HG03103 (cell line): ENCODE results near the gene HIVEP3.

ENCODE experiments used
- ATAC-seq: cut with Tn5 transposase; IDR thresholded peaks from one replicate; pipeline ENCODE4 v1.9.1; 2021; ENCODE audit warnings: low read depth; ENCODE audit not compliant: unreplicated experiment

Gene HIVEP3

DNA sequence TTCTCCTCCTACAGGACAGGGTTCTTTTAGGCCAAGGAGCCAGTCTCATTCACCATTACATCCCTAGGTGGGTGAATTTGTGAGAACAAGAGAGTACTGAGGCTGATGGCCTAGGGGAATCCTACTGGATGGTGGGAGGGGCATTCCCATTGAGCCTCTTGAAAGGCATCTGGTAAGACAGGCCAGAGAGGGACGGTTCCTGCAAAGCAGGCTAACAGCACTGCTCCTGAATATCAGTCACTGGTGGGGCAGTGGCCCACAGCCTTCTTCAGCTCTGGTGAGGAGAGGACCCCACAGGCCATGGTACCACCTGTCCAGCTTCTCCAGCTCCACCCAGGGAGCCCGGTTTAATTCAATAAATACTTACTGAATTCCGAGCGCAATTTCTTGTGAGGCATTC is 308.4 kb downstream of the HIVEP3 start:
- no peak for ATAC-seq

DNA sequence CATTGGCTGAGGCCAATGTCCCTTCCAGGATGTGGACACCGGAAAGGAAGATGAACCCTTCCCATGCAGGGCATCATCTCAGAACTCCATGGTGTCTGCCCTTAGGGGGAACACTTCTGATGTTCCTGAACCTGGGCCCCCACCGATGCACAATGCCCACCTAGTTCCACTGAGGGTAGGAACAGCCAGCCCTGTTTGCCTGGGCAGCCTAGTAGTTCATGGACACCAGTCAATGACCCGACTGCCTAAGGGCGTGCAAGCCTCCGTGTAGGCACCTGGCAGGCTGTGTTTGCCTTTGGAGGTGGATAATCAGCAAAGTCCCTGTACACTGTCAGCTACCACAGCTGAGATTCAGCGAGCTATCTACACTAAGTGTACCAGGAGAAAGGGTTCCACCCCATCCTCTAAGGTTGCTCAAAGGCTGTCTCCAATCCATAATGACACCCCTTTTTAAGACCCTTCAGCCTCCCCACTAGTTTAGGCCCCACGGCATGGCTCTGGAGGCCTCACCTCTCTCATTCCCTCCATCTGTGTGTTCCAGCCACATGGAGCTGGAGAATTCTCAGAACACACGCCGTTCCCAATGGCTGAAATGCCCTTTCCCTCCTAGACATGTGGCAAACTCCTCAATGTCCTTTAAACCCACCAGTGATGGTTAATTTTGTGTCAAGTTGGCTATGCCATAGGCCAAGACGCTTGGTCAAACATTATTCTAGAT is 309.4 kb downstream of the HIVEP3 start:
- no peak for ATAC-seq

DNA sequence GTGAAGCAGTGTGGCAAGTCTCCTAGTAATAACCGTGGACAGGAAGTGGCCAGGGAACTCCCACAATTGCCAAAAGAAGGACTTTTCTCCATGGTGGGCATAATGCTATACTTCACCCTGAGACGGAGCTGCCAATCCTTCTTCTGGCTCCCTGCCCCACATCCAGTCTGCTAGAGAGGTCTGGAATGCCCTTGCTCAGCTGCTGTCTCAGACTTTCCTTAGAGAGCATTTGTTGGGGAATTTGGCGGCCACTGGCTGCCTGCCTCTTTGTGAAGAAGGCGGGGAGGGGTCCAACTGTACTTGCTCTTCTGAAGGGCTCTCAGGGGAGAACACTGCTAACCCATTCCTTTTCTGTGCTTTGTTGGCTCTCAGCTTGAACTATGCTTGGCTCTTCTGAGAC is 310.5 kb downstream of the HIVEP3 start:
- ATAC-seq, result no peak

DNA sequence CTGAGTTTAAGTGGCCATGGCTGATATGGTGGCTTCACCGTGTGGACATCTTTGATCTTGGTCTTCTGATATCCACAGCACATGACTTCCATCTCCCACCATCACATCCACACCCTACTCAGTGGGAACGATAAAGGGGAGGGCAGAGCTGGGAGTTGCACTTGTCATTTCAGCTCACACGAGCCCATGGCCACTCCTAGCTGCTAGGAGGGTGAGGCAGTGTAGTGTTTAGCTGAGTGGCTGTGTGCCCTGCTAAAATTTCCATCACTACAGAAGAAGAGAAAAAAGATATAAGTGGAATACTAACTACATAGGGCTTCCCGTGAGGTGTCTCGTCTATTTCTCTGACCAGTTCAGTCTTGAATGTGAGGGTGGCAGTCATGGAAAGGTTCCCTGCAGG is 310.9 kb downstream of the HIVEP3 start:
- no peak for ATAC-seq

DNA sequence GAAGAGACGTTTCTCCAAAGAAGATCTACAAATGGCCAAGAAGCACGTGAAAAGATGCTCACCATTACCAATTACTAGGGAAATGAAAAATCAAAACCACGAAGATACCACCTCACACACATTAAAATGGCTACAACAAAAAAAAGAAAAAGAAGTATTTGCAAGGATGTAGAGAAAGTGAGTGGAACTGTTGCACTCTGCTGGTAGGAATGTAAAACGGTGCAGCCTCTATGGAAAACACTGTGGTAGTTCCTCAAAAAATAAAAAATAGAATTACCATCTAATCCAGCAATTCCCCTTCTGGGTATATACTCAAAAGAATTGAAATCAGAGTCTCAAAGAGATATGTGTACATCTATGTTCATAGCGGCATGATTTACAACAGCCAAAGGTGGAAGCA is 318.8 kb downstream of the HIVEP3 start:
- ATAC-seq, result no peak

DNA sequence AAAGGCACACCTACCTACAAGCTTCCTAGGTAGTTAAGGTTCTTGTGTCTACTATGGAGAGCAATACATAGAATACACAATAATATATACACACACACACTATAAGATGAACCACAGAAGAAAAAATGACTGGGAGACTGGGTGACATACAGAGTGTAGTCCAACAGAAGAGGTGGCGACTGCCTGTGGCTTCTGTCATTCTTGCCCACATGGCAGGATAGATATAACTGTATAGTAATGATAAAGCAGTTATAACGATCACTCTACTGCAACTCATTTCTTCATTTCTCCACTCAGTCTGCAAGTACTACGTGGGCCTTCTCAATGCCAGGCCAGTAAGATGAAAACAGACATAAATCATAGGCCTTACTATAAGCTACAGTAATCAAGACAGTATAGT is 320.4 kb downstream of the HIVEP3 start:
- no peak for ATAC-seq

DNA sequence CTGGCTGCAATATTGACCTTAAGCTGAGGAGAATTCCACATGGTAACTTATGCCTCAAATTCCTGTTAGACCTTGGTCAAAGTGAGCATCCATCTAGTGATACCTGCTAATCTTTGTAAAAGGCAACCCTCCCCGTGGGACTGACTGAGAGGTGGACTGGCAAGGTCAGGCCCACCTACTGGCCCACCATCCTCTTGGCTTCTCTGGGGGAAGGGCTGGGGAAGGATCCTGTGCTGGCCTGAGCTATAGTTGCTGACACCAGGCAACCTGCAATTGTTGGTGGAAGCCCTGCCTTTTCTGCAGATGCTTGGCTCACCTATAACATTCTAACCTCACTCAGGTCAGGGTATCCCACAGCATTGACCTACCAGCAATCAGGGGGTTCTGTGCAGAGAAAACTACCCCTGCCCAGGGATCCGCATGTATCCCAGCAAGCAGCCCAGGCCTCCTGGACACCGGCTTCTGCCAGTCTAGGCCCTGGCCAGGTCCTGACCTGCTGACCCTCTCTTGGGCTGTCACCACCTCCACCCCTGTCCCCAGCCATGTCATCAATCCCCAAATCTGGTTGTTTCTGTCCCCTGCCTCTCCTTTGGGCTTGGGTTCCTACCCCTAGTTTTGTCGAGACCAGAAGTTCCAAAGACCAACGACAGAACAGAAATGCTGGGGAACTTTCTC is 326.1 kb downstream of the HIVEP3 start:
- no peak for ATAC-seq

DNA sequence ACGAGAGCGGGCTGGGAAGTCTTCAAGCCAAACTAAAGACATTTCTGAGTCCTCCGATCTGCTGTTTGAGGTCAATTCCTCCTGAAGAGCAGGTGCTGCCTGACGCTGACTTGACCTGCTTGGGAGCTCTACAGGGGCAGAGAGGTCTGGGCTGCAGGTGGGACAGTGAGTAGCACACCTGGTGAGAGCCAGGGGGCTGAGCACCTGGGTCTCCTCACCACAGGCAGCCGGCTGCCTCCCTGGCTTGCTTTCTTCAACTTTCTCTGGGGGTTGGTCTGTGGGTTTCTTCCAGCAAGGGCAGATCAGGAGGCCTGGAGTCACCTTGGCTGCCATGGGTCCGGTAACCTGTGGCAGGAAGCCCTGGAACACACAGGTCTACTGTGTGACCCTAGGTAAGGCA is 326.8 kb downstream of the HIVEP3 start:
- ATAC-seq, result no peak

DNA sequence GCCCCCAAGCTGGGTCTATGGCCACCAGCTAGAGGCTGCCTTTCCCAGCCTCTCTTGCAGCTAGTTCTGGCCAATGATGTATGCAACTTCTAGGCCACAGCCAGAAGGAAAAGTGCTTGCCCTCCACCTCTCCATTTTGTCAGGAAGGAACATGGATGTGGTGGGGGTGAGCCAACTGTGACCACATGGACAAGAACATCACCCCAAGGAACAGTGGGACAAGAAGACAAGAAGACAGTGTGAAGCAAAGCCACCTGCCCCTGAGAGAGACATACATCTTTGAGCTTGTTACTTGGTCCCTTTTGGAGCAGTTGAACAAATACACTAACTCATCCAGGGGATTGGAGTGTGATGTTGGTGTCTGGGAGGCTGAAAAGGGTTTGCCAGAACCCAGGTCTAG is 328.4 kb downstream of the HIVEP3 start:
- ATAC-seq, result no peak

DNA sequence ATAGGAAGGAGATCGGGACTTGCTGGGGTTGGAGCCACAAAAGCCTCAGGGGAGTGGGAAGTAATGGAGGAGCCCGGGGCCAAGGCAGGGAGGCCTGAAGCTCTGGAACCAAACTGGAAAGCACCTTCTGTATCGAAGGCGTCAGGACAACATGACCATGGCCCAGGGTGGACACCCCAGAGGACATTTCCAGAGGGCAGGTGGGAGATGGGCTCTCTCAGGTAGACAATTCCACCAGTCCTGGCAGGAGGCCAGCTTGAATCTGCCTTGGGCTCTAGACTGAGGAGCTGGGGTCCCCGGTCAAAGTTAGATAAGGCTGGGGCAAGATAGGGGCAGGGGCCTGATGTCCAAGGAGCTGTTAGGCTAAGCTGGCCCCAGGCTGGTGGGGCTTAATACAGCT is 329.3 kb downstream of the HIVEP3 start:
- no peak for ATAC-seq

DNA sequence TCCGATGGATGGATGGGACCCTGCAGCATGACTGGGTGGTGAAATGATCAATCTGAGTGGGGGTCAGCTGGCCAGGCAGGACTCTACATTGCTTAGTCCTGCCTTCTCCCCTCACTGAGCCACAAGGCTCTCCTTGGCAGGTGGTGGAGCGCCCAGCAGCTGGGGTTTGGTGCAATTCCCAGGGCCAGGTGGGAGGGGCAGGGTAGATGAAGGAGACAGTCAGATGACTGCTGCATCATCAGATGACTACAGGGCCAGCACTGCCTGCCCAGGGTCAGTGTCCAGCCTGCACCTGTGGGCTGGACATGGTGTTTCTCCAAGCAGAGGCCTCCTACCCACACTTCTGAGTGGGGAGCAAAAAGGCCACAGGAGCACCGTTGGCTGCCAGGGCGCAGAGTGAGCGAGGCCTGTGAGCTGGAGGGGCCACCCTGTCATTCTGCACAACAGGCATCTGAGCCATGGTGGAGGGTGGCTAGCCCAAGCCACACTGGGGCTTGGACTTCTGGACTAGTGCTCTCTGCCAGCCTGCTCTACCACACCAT is 330.3 kb downstream of the HIVEP3 start:
- no peak for ATAC-seq

DNA sequence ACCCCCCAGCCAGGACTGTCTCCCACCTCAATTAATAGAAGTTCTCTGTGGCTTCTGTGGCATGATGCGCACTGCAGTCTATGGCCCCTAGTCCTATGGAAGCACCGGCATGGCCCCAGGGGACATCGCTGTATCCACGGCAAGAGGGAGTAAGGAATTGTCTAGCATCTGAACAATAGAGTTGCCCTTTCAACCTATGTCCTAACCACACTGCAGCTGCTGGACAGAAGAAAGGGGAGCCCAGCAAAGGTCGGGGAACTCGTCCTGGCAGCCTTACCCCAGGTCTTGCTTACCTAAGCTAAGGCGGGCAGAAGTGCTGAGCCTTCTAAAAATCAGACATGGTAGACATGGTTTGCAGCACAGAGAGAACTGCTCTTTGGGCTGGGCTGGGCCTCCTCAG is 330.9 kb downstream of the HIVEP3 start:
- no peak for ATAC-seq

DNA sequence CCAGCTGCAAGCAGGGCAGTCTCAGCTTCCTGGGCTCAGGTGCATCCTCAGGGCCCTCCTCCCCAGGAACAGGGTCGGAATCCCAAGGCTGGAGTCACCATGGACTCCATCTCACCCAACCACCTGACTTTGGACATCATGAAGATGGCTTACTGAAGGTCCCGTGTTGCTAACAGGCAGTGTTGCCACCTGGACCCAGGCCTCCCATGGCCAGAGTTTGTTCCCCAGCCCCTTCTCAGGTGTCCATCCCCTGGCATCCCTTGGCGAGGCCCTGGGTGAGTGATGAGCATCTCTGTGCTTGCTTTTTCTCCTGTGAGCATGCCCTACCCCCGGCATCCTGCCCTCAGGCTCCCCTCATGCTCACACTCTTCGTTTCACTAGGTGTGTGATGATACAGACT is 332.5 kb downstream of the HIVEP3 start:
- no peak for ATAC-seq

DNA sequence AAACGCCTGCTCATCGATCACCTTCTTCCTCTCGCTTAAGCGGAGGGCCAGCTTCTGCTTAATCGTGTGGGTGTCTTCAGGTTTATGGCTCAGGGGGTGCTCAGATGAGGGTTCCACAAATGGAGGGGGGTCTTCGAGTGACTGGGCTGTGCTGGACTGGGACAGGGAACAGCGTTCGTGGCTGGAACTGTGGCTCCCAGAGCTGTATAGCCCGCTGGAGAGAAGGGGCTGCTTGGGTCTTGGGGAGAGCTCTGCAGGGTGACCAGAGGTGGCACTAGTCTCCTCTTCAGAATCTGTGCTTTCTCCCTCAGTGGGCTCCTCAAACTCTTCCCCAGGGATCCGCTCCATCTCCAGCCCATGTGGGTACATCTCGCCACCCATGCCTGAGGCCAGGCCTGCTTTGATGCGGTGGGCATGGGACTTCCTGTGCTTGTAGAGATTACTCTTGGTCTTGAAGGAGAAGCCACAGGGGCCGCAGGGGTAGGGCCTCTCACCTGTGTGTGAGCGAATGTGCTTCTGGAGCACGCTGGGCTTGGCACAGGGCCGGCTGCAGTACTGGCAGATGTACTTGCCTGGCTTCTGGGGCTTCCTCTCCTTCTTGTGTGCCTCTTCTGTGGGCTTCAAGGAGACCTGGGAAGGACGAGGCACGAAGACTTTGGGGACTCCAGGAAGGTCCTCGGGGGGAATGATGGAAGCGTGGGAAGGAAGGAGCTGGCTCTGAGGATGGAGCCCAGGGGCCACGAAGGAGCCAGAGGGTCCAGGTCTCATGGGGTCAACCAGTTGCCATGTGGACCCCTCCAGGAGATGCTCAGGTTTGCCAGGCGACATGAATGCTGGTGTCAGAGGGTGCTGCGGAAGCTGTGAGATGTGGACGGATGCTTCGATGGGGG is 334.8 kb downstream of the HIVEP3 start:
- no peak for ATAC-seq

DNA sequence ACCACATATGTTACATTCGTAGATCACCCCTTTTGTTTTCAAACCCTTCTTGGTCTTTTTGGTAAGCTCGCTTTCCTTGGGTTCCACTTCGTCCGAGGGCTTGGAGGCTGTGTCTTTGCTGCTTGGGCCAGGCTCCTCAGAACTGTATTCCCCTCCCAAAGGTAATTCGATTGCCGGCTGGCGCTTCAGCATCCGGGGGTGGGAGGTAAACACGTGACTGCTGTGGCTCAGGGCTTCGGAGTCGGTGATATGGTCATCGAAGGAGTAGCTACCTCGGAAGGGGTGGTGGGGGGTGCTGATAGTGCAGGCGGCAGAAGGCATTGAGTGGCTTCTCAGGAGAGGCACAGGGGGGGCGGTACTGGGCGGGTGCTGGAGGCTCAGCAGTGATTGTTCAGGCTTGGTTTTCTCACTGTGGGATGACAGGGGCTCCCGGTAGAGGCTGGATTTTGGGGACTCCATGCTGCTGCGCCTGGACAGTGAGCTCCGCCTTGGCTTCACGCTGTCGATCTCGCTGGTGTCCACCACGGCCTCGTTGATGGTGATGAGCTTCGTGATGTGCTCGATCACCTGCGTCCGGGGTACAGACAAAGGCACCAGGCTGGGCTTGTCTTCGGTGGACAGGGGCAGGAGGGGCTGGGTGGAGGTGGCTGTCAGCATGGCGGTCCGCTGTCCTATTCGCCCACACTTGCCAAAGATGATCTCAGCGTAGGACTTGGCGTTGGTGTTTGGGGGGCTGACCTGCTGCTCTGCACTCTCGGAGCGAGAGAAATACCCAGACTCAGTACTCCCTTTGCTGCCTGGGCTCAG is 335.7 kb downstream of the HIVEP3 start:
- no peak for ATAC-seq

DNA sequence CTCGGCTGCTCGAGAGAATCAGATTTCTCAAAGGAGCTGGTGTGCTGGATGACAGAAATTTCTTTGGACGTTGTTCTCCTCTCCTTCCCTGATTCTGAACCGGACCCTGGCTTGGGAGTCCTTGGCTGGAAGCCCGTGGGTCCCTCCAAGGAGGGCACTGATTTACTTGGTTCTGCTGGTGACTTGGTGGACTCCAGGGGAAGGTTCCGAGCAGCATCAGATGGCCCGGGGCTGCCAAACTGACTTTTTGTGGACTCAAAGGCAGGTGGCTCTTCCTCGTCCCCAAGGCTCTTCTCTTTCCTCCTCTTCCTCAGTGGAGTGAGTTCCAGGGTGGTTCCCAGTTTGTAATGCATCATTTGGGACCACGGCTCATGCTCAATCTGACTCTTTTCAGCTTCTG is 336.4 kb downstream of the HIVEP3 start:
- no peak for ATAC-seq

DNA sequence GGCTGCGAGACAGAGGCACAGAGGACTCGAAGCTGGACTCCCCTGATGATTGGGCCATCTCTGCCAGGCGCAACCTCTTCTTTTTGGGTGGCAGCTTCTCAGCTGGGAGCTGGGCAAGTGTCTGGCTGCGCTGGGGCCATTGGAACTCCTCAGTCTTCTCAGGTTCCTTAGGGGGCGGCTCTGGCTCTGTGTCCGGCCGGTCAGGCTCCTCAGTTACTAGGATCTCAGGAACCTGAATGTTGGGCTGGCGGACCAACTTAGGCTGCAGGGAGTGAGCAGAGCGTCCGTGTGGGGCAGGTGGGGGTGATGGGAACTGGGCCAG is 336.8 kb downstream of the HIVEP3 start:
- no peak for ATAC-seq

DNA sequence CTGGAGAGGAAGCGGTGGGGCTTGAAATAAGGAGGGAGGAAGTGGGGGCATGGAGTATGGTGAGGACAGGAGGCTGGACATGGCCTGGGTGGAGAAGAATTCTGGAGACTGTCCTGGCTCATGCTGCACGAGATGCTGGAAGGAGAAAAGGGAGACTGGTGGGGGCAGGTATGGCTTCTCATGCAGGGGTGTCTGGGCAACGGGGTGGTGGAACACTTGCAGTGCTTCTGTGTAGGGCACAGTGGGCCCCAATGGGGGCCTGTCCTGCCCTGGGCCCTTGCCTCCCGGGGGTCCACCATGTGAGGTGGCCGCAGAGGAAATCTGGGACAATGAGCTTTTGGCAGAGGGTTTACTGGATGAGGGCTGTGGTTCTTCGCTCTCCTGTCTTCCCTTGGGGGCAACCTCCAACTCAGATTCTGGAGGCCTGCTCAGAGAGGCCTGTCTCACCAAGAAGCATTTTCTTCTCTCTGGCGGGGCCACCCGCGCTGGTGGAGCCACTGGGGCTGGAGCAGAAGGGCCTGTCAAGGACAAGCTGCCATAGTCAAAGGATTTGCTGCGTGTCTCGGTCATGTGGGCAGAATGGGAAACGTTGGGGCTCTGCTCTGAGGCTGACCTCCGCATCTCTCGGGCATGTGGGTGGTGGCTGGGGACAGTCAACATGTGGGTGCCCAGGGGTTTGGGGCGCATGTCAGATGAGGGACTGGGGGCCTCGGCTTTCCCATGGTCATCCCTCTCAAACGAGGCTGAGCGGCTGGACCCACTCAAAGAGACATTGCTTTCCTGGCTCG is 337.3 kb downstream of the HIVEP3 start:
- no peak for ATAC-seq

DNA sequence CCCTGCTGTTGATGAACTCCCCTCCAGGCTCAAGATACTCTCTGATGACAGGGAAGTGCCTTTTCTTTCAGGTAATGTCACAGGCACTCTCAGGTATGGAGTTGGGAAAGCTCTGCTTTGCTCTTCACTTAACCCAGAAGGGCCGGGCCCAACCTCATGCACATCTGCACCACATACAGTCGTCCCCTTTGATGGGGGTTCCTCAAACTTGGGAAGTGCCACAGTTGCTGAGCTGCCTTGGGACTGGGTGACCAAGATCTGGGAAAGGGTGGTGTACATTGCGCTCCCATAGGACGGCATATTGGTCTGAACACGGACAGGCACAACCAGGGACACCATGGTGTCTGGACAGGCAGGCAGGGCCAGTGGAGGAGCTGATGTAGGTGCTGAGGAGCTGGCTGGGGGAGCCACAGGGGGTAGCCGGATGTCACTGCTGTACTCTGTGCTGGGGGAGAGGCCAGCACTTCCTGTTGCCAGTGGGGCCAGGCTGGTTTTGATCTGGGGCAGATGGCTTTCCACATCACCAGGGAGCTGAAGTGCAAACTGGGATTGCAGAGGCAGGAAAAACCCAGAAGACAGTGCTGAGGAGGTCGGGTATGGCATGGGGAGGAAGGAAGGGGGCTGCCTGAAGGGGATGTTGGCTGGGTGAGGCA is 338.1 kb downstream of the HIVEP3 start:
- no peak for ATAC-seq
